ENCODE data around the gene UBTF.

DNA sequence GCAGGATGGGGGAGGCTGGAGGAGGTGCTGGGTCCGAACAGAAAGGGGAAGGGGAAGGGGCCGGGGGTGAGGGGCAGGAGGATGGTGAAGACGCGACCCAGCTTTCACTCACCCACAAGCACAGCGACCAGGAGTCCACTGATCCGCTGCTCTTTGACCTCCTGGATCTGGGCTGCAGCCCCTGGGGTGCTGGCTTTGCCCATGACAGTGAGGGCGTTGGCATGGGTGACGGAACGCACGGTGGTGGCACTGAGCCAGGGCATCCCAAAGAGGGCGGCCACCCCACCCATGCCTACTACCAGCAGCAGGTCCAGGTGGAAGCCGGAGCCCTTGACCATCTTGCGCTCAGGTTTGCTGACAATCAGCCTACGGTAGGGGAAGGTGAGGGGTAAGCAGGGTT is 33.5 kb upstream of the UBTF start:
- TF ChIP-seq, protein P1, sequence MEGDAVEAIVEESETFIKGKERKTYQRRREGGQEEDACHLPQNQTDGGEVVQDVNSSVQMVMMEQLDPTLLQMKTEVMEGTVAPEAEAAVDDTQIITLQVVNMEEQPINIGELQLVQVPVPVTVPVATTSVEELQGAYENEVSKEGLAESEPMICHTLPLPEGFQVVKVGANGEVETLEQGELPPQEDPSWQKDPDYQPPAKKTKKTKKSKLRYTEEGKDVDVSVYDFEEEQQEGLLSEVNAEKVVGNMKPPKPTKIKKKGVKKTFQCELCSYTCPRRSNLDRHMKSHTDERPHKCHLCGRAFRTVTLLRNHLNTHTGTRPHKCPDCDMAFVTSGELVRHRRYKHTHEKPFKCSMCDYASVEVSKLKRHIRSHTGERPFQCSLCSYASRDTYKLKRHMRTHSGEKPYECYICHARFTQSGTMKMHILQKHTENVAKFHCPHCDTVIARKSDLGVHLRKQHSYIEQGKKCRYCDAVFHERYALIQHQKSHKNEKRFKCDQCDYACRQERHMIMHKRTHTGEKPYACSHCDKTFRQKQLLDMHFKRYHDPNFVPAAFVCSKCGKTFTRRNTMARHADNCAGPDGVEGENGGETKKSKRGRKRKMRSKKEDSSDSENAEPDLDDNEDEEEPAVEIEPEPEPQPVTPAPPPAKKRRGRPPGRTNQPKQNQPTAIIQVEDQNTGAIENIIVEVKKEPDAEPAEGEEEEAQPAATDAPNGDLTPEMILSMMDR (IDR thresholded peaks at IDR 0.05; ENCODE audit: low read depth, low read length) = no peak
- no peak for TF ChIP-seq EZH2phosphoT487 (IDR thresholded peaks at IDR 0.05; ENCODE audit: low read depth)

All from OCI-LY3 (cell line).